Panc1 (cell line): ENCODE measurements around the gene FECH.

Experiments used
- TF ChIP-seq, protein P1 (sequence below): fragments of 450-650 bp; IDR thresholded peaks from 2 replicates; pipeline ENCODE4 v1.5.1; 2017; ENCODE audit warnings: mild to moderate bottlenecking
- TF ChIP-seq, protein P2 (sequence below), 2 experiments: IDR thresholded peaks; 2 replicates each; pipeline ENCODE4 v1.6.1; 2011 to 2012; ENCODE audit warnings: low read depth in 2 of 2, control low read depth in 1 of 2, low read length in 1 of 2, mild to moderate bottlenecking in 1 of 2, moderate library complexity in 1 of 2; ENCODE audit not compliant: insufficient read depth in 1 of 2

DNA sequence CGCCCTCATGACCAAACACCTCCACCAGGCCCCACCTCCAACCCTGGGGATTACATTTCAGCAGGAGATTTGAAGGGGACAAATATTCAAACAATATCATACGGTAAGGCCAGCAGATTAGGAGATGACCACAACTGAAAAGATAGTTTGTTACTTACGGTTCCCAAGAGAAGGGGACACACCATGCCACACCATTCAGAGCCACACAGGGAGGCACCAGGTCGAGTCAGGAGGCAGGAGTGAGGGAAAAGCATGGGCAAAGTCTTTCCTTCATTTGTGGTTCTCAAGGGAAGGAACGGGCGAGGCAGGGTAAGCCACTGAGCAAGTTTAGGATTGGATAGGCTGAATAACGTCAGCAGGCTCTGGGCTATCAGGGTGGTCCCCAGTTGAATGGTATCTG, 57.4 kb downstream of the FECH start:
- TF ChIP-seq, protein P1, sequence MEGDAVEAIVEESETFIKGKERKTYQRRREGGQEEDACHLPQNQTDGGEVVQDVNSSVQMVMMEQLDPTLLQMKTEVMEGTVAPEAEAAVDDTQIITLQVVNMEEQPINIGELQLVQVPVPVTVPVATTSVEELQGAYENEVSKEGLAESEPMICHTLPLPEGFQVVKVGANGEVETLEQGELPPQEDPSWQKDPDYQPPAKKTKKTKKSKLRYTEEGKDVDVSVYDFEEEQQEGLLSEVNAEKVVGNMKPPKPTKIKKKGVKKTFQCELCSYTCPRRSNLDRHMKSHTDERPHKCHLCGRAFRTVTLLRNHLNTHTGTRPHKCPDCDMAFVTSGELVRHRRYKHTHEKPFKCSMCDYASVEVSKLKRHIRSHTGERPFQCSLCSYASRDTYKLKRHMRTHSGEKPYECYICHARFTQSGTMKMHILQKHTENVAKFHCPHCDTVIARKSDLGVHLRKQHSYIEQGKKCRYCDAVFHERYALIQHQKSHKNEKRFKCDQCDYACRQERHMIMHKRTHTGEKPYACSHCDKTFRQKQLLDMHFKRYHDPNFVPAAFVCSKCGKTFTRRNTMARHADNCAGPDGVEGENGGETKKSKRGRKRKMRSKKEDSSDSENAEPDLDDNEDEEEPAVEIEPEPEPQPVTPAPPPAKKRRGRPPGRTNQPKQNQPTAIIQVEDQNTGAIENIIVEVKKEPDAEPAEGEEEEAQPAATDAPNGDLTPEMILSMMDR = no peak
- TF ChIP-seq, protein P2, sequence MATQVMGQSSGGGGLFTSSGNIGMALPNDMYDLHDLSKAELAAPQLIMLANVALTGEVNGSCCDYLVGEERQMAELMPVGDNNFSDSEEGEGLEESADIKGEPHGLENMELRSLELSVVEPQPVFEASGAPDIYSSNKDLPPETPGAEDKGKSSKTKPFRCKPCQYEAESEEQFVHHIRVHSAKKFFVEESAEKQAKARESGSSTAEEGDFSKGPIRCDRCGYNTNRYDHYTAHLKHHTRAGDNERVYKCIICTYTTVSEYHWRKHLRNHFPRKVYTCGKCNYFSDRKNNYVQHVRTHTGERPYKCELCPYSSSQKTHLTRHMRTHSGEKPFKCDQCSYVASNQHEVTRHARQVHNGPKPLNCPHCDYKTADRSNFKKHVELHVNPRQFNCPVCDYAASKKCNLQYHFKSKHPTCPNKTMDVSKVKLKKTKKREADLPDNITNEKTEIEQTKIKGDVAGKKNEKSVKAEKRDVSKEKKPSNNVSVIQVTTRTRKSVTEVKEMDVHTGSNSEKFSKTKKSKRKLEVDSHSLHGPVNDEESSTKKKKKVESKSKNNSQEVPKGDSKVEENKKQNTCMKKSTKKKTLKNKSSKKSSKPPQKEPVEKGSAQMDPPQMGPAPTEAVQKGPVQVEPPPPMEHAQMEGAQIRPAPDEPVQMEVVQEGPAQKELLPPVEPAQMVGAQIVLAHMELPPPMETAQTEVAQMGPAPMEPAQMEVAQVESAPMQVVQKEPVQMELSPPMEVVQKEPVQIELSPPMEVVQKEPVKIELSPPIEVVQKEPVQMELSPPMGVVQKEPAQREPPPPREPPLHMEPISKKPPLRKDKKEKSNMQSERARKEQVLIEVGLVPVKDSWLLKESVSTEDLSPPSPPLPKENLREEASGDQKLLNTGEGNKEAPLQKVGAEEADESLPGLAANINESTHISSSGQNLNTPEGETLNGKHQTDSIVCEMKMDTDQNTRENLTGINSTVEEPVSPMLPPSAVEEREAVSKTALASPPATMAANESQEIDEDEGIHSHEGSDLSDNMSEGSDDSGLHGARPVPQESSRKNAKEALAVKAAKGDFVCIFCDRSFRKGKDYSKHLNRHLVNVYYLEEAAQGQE (IDR thresholded peaks at IDR 0.05; ENCODE audit: insufficient read depth in 1 of 2, low read depth in 2 of 2, low read length in 1 of 2) = no peak
